ENCODE results near the gene VEGFC.

VEGFC gene

GRCh38 chr4:176735300-176735699 is 57.4 kb downstream of the VEGFC start:
- TF ChIP-seq CTCF (IDR thresholded peaks at IDR 0.05; ENCODE audit: control extremely low read depth, extremely low read depth, low read depth, missing control alignments) = no peak
- ChIA-PET POLR2A (no interaction called here), CTCF (no interaction called here)
- DNase-seq (ENCODE audit: extremely low spot score) = no peak

- TF ChIP-seq CTCF (IDR thresholded peaks at IDR 0.05; ENCODE audit: control extremely low read depth, extremely low read depth, low read depth, missing control alignments) = no peak
- ChIA-PET POLR2A (no interaction called here), CTCF (interaction anchor here (1.2 kb wide), 1 partner anchor 313 kb away, joined by 4 read pairs; no protein-coding TSS in a partner anchor)
- no peak for DNase-seq (ENCODE audit: extremely low spot score)
Measured at GRCh38 chr4:176734461-176734860, 58.3 kb downstream of the VEGFC start.

- POLR2A ChIA-PET = no interaction called here
- DNase-seq (ENCODE audit: extremely low spot score) = no peak
- TF ChIP-seq CTCF (IDR thresholded peaks at IDR 0.05; ENCODE audit: control extremely low read depth, extremely low read depth, low read depth, missing control alignments) = no peak
- CTCF ChIA-PET = interaction anchor here (1.3 kb wide), 1 partner anchor 20 kb away, joined by 4 read pairs; no protein-coding TSS in a partner anchor
Measured at GRCh38 chr4:176729489-176729888, 63.2 kb downstream of the VEGFC start.

- no peak for DNase-seq (ENCODE audit: extremely low spot score)
- no peak for TF ChIP-seq CTCF (IDR thresholded peaks at IDR 0.05; ENCODE audit: control extremely low read depth, extremely low read depth, low read depth, missing control alignments)
- CTCF ChIA-PET = interaction anchor here (1.1 to 1.3 kb wide), 2 partner anchors 12 to 37 kb away, joined by 3 to 4 read pairs; no protein-coding TSS in a partner anchor
- POLR2A ChIA-PET = no interaction called here
Measured at GRCh38 chr4:176726803-176727202, 65.9 kb downstream of the VEGFC start.

- CTCF ChIA-PET = no interaction called here
- no peak for TF ChIP-seq CTCF (IDR thresholded peaks at IDR 0.05; ENCODE audit: control extremely low read depth, extremely low read depth, low read depth, missing control alignments)
- POLR2A ChIA-PET = no interaction called here
- no peak for DNase-seq (ENCODE audit: extremely low spot score)
Measured at GRCh38 chr4:176721459-176721858, 71.3 kb downstream of the VEGFC start.

DNA sequence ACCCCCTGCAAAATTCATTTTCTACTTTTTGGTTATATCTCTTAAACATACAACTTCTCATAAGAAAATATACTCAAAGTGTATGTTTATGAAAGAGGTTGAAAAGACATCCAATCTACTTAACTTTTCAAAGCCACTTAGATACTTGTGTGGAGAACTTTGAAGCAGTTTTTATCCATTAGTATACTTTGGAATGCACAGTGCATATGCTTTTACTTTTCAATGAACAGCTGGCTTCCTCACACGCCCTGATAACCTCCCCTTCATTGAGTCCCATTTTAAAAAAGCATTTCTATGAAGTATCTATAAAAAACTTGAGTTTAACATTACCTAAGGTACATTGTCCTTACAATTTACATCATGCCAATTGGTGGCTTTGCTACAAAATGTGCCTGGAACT is 73.8 kb downstream of the VEGFC start:
- ChIA-PET CTCF (no interaction called here), POLR2A (no interaction called here)
- DNase-seq (ENCODE audit: extremely low spot score) = no peak
- no peak for TF ChIP-seq CTCF (IDR thresholded peaks at IDR 0.05; ENCODE audit: control extremely low read depth, extremely low read depth, low read depth, missing control alignments)

- CTCF ChIA-PET = no interaction called here
- POLR2A ChIA-PET = no interaction called here
- no peak for DNase-seq (ENCODE audit: extremely low spot score)
- TF ChIP-seq CTCF (IDR thresholded peaks at IDR 0.05; ENCODE audit: control extremely low read depth, extremely low read depth, low read depth, missing control alignments) = no peak
Measured at GRCh38 chr4:176717237-176717636, 75.5 kb downstream of the VEGFC start.

Measured in GM10248 (cell line).